ENCODE measurements around the gene KDELR3. TPM values are rescaled to one million over a fixed set of nuclear protein-coding genes. Genes with fewer than 3 reads are reported as not detected.

KDELR3 gene
- total RNA-seq, 1 donor = 139 TPM

- DNase-seq (ENCODE audit: low read depth) = no peak
- no peak overlapping the region for H3K4me3 ChIP-seq (ENCODE audit: low read depth, low read length)
- TF ChIP-seq CTCF (IDR thresholded peaks at IDR 0.05; ENCODE audit: insufficient read depth, low read depth, low read length) = no peak
These were observed 50.7 kb downstream of the KDELR3 start for GRCh38 chr22:38518620-38519019.

DNA sequence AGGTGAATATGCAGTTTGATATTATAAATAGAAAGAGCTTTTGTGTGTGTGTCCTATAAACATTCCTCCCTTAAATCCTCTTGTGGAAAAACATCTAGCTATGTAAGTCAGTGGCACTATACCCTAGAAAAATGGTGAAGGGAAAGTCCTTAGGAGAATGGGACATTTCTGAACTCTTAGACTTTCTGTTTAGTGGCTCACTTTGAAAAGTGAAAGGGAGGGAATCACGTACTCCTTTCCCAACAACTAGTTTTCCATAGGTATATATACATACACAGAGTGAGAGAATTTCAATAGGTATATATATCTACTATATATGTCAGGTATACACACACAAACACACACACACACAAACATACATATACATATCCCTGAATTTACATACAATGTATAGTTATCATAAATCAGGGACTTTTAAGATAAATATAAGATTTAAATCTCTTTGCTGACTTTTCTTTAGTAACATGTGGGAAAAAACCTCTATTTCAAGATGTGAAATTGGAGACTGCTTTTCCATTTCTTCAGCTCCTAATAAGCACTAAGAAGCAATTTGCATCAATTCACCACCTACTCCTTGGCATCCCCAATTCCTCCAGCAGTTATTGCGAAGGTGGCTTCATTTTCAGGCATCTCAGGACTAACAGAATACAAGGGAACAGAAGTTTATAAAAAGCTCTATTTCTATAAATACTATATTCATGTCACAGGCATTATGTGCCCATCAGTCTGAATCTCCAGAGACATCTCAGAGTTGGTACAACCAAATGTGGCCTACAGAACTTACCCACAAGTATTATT, 51.8 kb downstream of the KDELR3 start:
- H3K4me3 ChIP-seq (ENCODE audit: low read depth, low read length) = no peak overlapping the region
- no peak for TF ChIP-seq CTCF (IDR thresholded peaks at IDR 0.05; ENCODE audit: insufficient read depth, low read depth, low read length)
- no peak for DNase-seq (ENCODE audit: low read depth)

DNA sequence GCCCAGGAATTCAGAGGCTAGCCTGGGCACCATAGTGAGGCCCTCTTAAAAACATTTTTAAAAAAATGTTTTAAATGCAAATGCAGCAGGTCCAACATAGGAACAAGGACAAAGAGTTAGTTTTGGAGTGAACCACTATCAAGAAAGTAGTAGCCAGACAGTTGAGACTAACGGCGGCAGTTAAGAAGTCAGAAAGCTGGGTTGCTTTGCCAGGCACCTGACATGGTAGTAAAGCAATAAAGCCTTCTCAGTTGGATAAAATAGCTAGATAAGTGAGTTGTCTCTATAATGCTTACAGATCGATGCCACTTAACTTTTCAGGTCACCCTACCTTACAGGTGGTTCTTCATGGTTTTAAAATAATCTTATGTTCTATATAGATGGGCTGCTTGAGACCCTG, 55.1 kb downstream of the KDELR3 start:
- DNase-seq (ENCODE audit: low read depth) = no peak
- TF ChIP-seq CTCF (IDR thresholded peaks at IDR 0.05; ENCODE audit: insufficient read depth, low read depth, low read length) = no peak
- no peak overlapping the region for H3K4me3 ChIP-seq (ENCODE audit: low read depth, low read length)

- TF ChIP-seq CTCF (IDR thresholded peaks at IDR 0.05; ENCODE audit: insufficient read depth, low read depth, low read length) = no peak
- no peak for DNase-seq (ENCODE audit: low read depth)
- no peak overlapping the region for H3K4me3 ChIP-seq (ENCODE audit: low read depth, low read length)
These were observed 55.6 kb downstream of the KDELR3 start for GRCh38 chr22:38523479-38523878.

DNA sequence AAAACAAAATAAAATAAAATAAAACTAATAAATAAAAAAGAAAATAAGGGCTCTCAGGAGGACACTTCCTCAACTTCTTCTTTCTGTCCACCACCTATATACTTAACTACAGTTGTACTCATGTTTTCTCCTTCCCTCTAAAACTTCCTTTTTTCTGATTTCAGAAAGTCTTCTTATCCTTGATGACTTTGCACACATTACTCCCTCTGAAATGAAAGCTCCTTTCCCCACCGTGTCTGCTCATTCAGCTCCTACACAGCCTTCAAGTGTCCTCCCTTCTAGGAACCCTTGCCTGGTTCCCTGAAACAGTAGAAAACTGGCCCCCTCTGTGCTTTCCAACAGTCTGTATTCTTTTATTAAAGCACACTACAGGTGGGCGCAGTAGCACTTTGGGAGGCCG, 56.5 kb downstream of the KDELR3 start:
- H3K4me3 ChIP-seq (ENCODE audit: low read depth, low read length) = no peak overlapping the region
- no peak for DNase-seq (ENCODE audit: low read depth)
- TF ChIP-seq CTCF (IDR thresholded peaks at IDR 0.05; ENCODE audit: insufficient read depth, low read depth, low read length) = no peak

DNA sequence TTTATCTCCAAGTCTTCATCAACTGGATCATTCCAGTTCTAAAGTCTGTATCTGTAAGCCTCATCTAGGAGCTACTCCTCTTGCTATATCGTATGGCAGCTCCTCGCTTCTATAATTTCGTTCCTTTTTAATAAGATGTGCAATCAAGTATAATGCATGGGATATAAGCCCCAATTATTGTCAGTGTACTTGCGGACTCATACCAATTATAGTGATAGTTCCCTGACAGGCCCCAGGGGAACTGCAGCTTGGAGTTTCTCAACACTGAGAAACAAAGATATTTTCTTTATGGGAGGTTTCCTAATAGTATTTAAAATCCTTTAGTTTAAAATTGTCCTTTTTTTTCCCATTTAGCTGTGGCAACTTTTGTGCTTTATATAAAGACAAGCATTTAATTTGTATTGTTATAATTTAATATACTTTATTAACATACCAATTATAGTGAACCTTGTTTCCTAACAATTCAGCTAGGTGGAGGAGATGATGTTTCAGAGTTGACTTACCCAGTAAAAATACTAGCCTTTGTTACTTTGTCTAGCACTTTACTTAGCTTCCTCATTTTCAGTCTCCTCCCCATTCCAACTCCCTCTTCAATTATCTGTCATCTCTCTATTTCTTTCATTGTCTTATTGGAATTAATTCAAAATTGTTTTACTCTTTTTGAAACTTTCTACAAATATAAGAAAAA, 63.5 kb downstream of the KDELR3 start:
- no peak overlapping the region for H3K4me3 ChIP-seq (ENCODE audit: low read depth, low read length)
- no peak for DNase-seq (ENCODE audit: low read depth)
- TF ChIP-seq CTCF (IDR thresholded peaks at IDR 0.05; ENCODE audit: insufficient read depth, low read depth, low read length) = no peak

Other genes starting within 250 kb of the KDELR3 start
- gene TMEM184B, start 195.1 kb upstream of the KDELR3 start, total RNA-seq = 44.9 and 65.1 TPM in 2 replicates
- gene CSNK1E, start 150.7 kb upstream of the KDELR3 start, total RNA-seq = 145 and 161 TPM in 2 replicates
- gene KCNJ4, start 12.9 kb upstream of the KDELR3 start, total RNA-seq = not detected in 2 replicates
- gene DDX17, start 38.2 kb downstream of the KDELR3 start, total RNA-seq = 454 and 540 TPM in 2 replicates
- 2.3 and 6.5 TPM in 2 replicates for gene DMC1, start 102.1 kb downstream of the KDELR3 start, total RNA-seq
- gene FAM227A, start 188.3 kb downstream of the KDELR3 start, total RNA-seq = 1.3 and 1.9 TPM in 2 replicates
- 12.2 and 20.7 TPM in 2 replicates for gene CBY1, start 188.5 kb downstream of the KDELR3 start, total RNA-seq
- 60.6 and 88.9 TPM in 2 replicates for gene TOMM22, start 213.9 kb downstream of the KDELR3 start, total RNA-seq
- 53.5 and 62.2 TPM in 2 replicates for gene JOSD1, start 232.8 kb downstream of the KDELR3 start, total RNA-seq
- gene GTPBP1, start 237.8 kb downstream of the KDELR3 start, total RNA-seq = 31.2 and 35.4 TPM in 2 replicates

Data from fibroblast of villous mesenchyme (primary cell).